ENCODE results near the gene PLCXD3. TPM values are rescaled to one million over a fixed set of nuclear protein-coding genes. Genes with fewer than 3 reads are reported as not detected.
A peak's percentile ranks its signal among the peaks of the same experiment; 100 is the strongest.

PLCXD3 gene
- total RNA-seq, 1 donor from 2014 or later = not detected

GRCh38 chr5:41277476-41278245 lies 232.7 kb downstream of the PLCXD3 start:
- DNase-seq (ENCODE audit: extremely low spot score, unreplicated experiment) = no peak
- Mint-ChIP-seq H3K9me3 (ENCODE audit: unreplicated experiment) (no peaks in the 10 kb centered on the region), H3K4me1 (ENCODE audit: unreplicated experiment) (no peaks in the 10 kb centered on the region), H3K27me3 (ENCODE audit: unreplicated experiment) (peaks cover 4% of the 10 kb centered on the region), H3K36me3 (ENCODE audit: unreplicated experiment) (no peaks in the 10 kb centered on the region), H3K27ac (ENCODE audit: unreplicated experiment) (no peak overlapping the region), H3K4me3 (ENCODE audit: unreplicated experiment) (no peak overlapping the region)
- no peak for TF ChIP-seq CTCF (IDR thresholded peaks at IDR 0.05)

- Mint-ChIP-seq H3K4me1 (ENCODE audit: unreplicated experiment) (no peaks in the 10 kb centered on the region), H3K27me3 (ENCODE audit: unreplicated experiment) (peaks cover 2% of the 10 kb centered on the region), H3K27ac (ENCODE audit: unreplicated experiment) (no peak overlapping the region), H3K36me3 (ENCODE audit: unreplicated experiment) (no peaks in the 10 kb centered on the region), H3K9me3 (ENCODE audit: unreplicated experiment) (no peaks in the 10 kb centered on the region), H3K4me3 (ENCODE audit: unreplicated experiment) (no peak overlapping the region)
- no peak for TF ChIP-seq CTCF (IDR thresholded peaks at IDR 0.05)
- no peak for DNase-seq (ENCODE audit: extremely low spot score, unreplicated experiment)
These were observed 234.4 kb downstream of the PLCXD3 start for GRCh38 chr5:41275813-41276512.

- Mint-ChIP-seq H3K9me3 (ENCODE audit: unreplicated experiment) (no peaks in the 10 kb centered on the region), H3K27ac (ENCODE audit: unreplicated experiment) (no peak overlapping the region), H3K36me3 (ENCODE audit: unreplicated experiment) (no peaks in the 10 kb centered on the region), H3K27me3 (ENCODE audit: unreplicated experiment) (no peaks in the 10 kb centered on the region), H3K4me1 (ENCODE audit: unreplicated experiment) (no peaks in the 10 kb centered on the region), H3K4me3 (ENCODE audit: unreplicated experiment) (no peak overlapping the region)
- no peak for DNase-seq (ENCODE audit: extremely low spot score, unreplicated experiment)
- TF ChIP-seq CTCF (IDR thresholded peaks at IDR 0.05) = peak; percentile 64
These were observed 239.8 kb downstream of the PLCXD3 start for GRCh38 chr5:41270423-41271251.

- H3K9me3 Mint-ChIP-seq (ENCODE audit: unreplicated experiment) = no peaks in the 10 kb centered on the region
- H3K27ac Mint-ChIP-seq (ENCODE audit: unreplicated experiment) = no peak overlapping the region
- TF ChIP-seq CTCF (IDR thresholded peaks at IDR 0.05) = no peak
- DNase-seq (ENCODE audit: extremely low spot score, unreplicated experiment) = no peak
- H3K36me3 Mint-ChIP-seq (ENCODE audit: unreplicated experiment) = no peaks in the 10 kb centered on the region
- peaks cover 3% of the 10 kb centered on the region for H3K27me3 Mint-ChIP-seq (ENCODE audit: unreplicated experiment)
- H3K4me3 Mint-ChIP-seq (ENCODE audit: unreplicated experiment) = no peak overlapping the region
- no peaks in the 10 kb centered on the region for H3K4me1 Mint-ChIP-seq (ENCODE audit: unreplicated experiment)
These were observed 241.5 kb downstream of the PLCXD3 start for GRCh38 chr5:41268894-41269293.
